GM23338 (cell line): ENCODE results near the gene TSC22D2. TPM values are rescaled to one million over a fixed set of nuclear protein-coding genes. Genes with fewer than 3 reads are reported as not detected.

Experiments used
- ATAC-seq: fragments of 200-7000 bp; cut with Tn5 transposase; 3 replicates; pipeline ENCODE4 v1.9.1; 2020
- DNase-seq: peaks from one replicate; pipeline ENCODE4 v3.0.0-alpha.2; 2015; ENCODE audit warnings: low spot score
- H2AFZ ChIP-seq: fragments of 200-600 bp; sonication (generic); 2 replicates; pipeline ENCODE4 v1.8.0; 2016; ENCODE audit warnings: antibody characterized with exemption, mild to moderate bottlenecking, moderate library complexity
- H3F3A ChIP-seq: fragments of 200-600 bp; sonication (generic); replicated peaks from 2 replicates; pipeline ENCODE4 v1.8.0; 2017; ENCODE audit warnings: antibody characterized with exemption, mixed run types, low read depth
- H3K27ac ChIP-seq: fragments of 200-600 bp; sonication (generic); 2 replicates; pipeline ENCODE4 v1.6.1; 2016; ENCODE audit warnings: low read depth
- H3K27me3 ChIP-seq: fragments of 200-600 bp; sonication (generic); 2 replicates; pipeline ENCODE4 v1.8.0; 2016; ENCODE audit warnings: mild to moderate bottlenecking, mixed run types, moderate library complexity; ENCODE audit not compliant: insufficient read depth
- H3K36me3 ChIP-seq: fragments of 200-600 bp; sonication (generic); 2 replicates; pipeline ENCODE4 v1.8.0; 2016; ENCODE audit warnings: mild to moderate bottlenecking; ENCODE audit not compliant: insufficient read depth
- H3K4me1 ChIP-seq: fragments of 200-600 bp; sonication (generic); 2 replicates; pipeline ENCODE4 v1.8.0; 2016; ENCODE audit warnings: mild to moderate bottlenecking, moderate library complexity; ENCODE audit not compliant: insufficient read depth
- H3K4me2 ChIP-seq: fragments of 200-600 bp; sonication (generic); 2 replicates; pipeline ENCODE4 v1.7.1; 2017; ENCODE audit warnings: mixed run types
- H3K4me3 ChIP-seq: fragments of 200-600 bp; sonication (generic); 2 replicates; pipeline ENCODE4 v1.6.1; 2016; ENCODE audit warnings: mixed run types
- H3K79me2 ChIP-seq: fragments of 200-600 bp; sonication (generic); replicated peaks from 2 replicates; pipeline ENCODE4 v1.8.0; 2017; ENCODE audit warnings: mild to moderate bottlenecking; ENCODE audit not compliant: insufficient read depth
- H3K9me2 ChIP-seq: fragments of 200-600 bp; sonication (generic); 2 replicates; pipeline ENCODE4 v1.8.0; 2017; ENCODE audit not compliant: insufficient read depth
- H4K20me1 ChIP-seq: fragments of 200-600 bp; sonication (generic); replicated peaks from 2 replicates; pipeline ENCODE4 v1.8.0; 2017; ENCODE audit warnings: mild to moderate bottlenecking; ENCODE audit not compliant: insufficient read depth
- H3K27ac Mint-ChIP-seq: 2 replicates; pipeline ENCODE4 v1.8.0; 2020; ENCODE audit warnings: inconsistent platforms, mild to moderate bottlenecking, moderate library complexity, mixed read lengths
- H3K27me3 Mint-ChIP-seq: 3 replicates; pipeline ENCODE4 v1.8.0; 2022; ENCODE audit warnings: low read depth, mild to moderate bottlenecking, moderate library complexity, mixed read lengths, inconsistent platforms; ENCODE audit not compliant: insufficient read depth, poor library complexity
- H3K36me3 Mint-ChIP-seq: 3 replicates; pipeline ENCODE4 v1.8.0; 2021; ENCODE audit warnings: low read depth, mild to moderate bottlenecking, inconsistent platforms, moderate library complexity, mixed read lengths
- H3K4me1 Mint-ChIP-seq: 3 replicates; pipeline ENCODE4 v1.8.0; 2020; ENCODE audit warnings: mild to moderate bottlenecking, inconsistent platforms, mixed read lengths
- H3K4me3 Mint-ChIP-seq: 3 replicates; pipeline ENCODE4 v1.8.0; 2021; ENCODE audit warnings: moderate library complexity, mild to moderate bottlenecking, inconsistent platforms, mixed read lengths
- H3K9me3 Mint-ChIP-seq: 3 replicates; pipeline ENCODE4 v1.8.0; 2020; ENCODE audit warnings: moderate library complexity, mild to moderate bottlenecking, inconsistent platforms, mixed read lengths
- CREB1 ChIP-seq: fragments of 250-450 bp; sonication (Bioruptor Pico); IDR thresholded peaks from 2 replicates; pipeline ENCODE4 v1.5.0; 2020; ENCODE audit warnings: low read depth, mild to moderate bottlenecking, moderate library complexity
- EZH2 ChIP-seq: fragments of 200-600 bp; sonication (generic); IDR thresholded peaks from one replicate; pipeline ENCODE4 v1.8.0; 2017; ENCODE audit warnings: antibody characterized with exemption, mild to moderate bottlenecking, low read depth; ENCODE audit not compliant: unreplicated experiment
- EZH2phosphoT487 ChIP-seq: fragments of 200-600 bp; sonication (generic); IDR thresholded peaks from one replicate; pipeline ENCODE4 v1.8.1; 2018; ENCODE audit warnings: antibody characterized with exemption; ENCODE audit not compliant: unreplicated experiment
- NANOG ChIP-seq: IDR thresholded peaks from 2 replicates; pipeline ENCODE4 v1.6.1; 2016; ENCODE audit warnings: antibody characterized with exemption, borderline replicate concordance
- POLR2AphosphoS5 ChIP-seq: IDR thresholded peaks from 2 replicates; pipeline ENCODE4 v1.6.1; 2016; ENCODE audit warnings: antibody characterized with exemption, low read depth
- STAT1 ChIP-seq: IDR thresholded peaks from one replicate; pipeline ENCODE4 v1.6.1; 2016; ENCODE audit warnings: antibody characterized with exemption; ENCODE audit not compliant: unreplicated experiment
- long read RNA-seq: library from polyadenylated mRNA; unstranded; transcript quantifications from one replicate; pipeline ENCODE4 v2.0.0, GENCODE V29; 2020; ENCODE audit not compliant: unreplicated experiment
- polyA plus RNA-seq: library from polyadenylated mRNA; unstranded; fragments of >200 nt; fragmentation: Nextera tagmentation; extraction: Ambion mirVana; gene quantifications from 2 replicates; pipeline ENCODE4 v1.2.1, GENCODE V29; 2016
- total RNA-seq: library from RNA; depleted of rRNA; stranded (reverse); fragments of >200 nt; shearing (Covaris generic); gene quantifications from 2 replicates; pipeline ENCODE4 v1.2.3, GENCODE V29; 2014; rRNA removed
- TF ChIP-seq, protein P1 (sequence below), 2 experiments: fragments of 200-600 bp in 1 of 2; sonication (generic) in 1 of 2; conservative IDR thresholded peaks; 2 replicates each; pipeline versions ENCODE4 v1.5.1 to v1.6.1; 2016 to 2017; ENCODE audit warnings: antibody characterized with exemption in 2 of 2, low read depth in 2 of 2, mild to moderate bottlenecking in 2 of 2, moderate library complexity in 1 of 2
- TF ChIP-seq, protein P2 (sequence below): IDR thresholded peaks from one replicate; pipeline ENCODE4 v1.6.1; 2018; ENCODE audit warnings: antibody characterized with exemption; ENCODE audit not compliant: unreplicated experiment

The TSC22D2 gene
- total RNA-seq (18.6 and 23.3 TPM in 2 replicates), polyA plus RNA-seq (33.8 and 34.2 TPM in 2 replicates)
- long read RNA-seq, partial matches to known transcripts, result 0 of 4 reads
- long read RNA-seq, other reads (novel, unspliced or antisense), result 2 of 4 reads

DNA sequence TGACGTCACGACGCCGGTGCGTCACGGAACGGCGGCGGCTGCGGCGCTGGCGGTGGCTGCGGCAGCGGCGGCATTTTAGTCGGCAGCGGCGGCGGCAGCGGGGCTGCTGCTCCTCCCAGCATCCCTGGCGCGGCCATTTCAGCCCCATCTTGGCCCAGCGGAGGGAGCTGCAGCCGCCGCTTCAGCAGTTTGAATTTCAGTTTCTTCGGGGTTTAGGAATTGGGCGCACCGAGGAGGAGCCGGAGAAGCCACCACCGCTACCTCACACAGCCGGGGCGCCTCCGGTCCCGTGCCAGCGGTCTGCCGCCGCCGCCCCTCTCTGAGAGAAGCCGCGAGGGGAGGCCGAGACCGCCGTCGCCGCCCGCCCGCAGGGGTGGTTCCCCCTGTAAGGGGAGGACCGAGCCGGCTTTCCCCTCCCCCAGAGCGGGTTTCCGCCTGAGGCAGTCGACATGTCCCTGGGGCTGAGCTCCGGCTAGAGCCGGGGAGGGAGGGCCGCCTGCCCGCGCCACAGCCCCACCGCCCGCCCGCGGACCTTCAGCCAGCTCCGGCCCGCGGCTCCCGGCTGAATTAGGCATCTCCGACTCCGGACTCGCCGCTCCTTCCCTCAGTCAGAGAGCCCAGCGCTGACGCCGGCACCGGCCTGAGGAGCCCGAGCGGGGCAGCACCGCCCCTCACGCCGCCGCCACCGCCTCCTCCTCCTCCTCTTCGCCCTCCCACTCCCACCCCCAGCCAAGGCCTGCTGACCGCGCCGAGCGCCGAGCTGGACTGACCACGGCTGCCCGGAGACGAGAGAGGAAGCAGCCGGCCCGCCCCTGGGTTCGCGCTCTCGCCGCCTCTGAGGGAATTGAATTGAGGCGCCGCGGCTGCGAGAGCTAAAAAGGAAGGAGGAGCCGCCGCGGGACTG is at the start of gene TSC22D2:
Gene TSC22D2 (plus strand): TSS at position 78 of the 904 bp plus-strand sequence. CDS start 1,053 bp downstream, outside the sequence.
- H3K9me3 Mint-ChIP-seq, result no peaks in the 10 kb centered on the region
- Histone ChIP-seq H3K27me3 (no peaks in the 10 kb centered on the region), H4K20me1 (peaks cover 29% of the 10 kb centered on the region), H3F3A (0 out of 2 replicates have a peak, but pooled peaks cover 3% of the 10 kb centered on the region), H3K79me2 (peaks cover 38% of the 10 kb centered on the region), H3K4me2 (peak within 1 kb of the TSS; percentile 95), H3K4me1 (peaks cover 33% of the 10 kb centered on the region), H3K27ac (peak within 1 kb of the TSS; percentile 98), H3K36me3 (no peaks in the 10 kb centered on the region), H2AFZ (peak within 1 kb of the TSS; percentile 85), H3K9me2 (no peaks in the 10 kb centered on the region), H3K4me3 (peak within 1 kb of the TSS; percentile 77)
- peak; percentile 94 for DNase-seq
- H3K36me3 Mint-ChIP-seq, result peaks cover 15% of the 10 kb centered on the region
- peaks cover 37% of the 10 kb centered on the region; the same call in 2 of the 3 replicates for H3K4me1 Mint-ChIP-seq
- H3K4me3 Mint-ChIP-seq, result peak within 1 kb of the TSS; percentile 78
- H3K27ac Mint-ChIP-seq, result peak within 1 kb of the TSS; percentile 98
- peak; percentile 54 for ATAC-seq
- TF ChIP-seq POLR2AphosphoS5 (peak; percentile 87), NANOG (no peak), CREB1 (CRISPR knock-in tag) (peak; percentile 99)
- TF ChIP-seq, protein P1, sequence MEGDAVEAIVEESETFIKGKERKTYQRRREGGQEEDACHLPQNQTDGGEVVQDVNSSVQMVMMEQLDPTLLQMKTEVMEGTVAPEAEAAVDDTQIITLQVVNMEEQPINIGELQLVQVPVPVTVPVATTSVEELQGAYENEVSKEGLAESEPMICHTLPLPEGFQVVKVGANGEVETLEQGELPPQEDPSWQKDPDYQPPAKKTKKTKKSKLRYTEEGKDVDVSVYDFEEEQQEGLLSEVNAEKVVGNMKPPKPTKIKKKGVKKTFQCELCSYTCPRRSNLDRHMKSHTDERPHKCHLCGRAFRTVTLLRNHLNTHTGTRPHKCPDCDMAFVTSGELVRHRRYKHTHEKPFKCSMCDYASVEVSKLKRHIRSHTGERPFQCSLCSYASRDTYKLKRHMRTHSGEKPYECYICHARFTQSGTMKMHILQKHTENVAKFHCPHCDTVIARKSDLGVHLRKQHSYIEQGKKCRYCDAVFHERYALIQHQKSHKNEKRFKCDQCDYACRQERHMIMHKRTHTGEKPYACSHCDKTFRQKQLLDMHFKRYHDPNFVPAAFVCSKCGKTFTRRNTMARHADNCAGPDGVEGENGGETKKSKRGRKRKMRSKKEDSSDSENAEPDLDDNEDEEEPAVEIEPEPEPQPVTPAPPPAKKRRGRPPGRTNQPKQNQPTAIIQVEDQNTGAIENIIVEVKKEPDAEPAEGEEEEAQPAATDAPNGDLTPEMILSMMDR (conservative IDR thresholded peaks at IDR 0.05; ENCODE audit: low read depth in 2 of 2), result 0 out of 4 replicates have a peak, but pooled peaks have one; percentile 7 to 14
- peaks cover 7% of the 10 kb centered on the region for H3K27me3 Mint-ChIP-seq

DNA sequence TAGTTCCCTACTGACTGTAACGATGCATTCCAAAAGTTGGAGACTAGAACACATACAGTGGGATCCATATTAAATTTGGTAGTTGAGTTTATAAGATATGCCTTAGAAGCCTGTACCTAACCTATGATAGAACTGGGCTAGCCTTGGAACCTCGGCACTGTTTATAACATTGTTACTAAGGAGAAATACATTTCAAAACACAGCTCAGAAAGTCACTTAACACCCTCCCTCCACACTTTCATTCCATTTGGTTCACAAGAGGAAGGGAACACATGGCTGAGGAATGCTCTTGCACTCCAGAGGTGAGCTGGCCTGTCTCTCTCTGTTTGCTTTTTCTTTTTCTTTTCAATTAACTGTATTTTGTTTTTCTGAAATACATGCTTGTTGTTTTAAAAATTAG is 48.7 kb upstream of the TSC22D2 start:
- ATAC-seq (peak; percentile 54; the same call in 2 of the 3 replicates), DNase-seq (peak; percentile 47)
- no peaks in the 10 kb centered on the region for H3K36me3 Mint-ChIP-seq
- no peaks in the 10 kb centered on the region for H3K79me2 ChIP-seq
- H3K9me2 ChIP-seq, result peaks cover 9% of the 10 kb centered on the region; the same call in 1 of the 2 replicates
- H3K4me1 ChIP-seq, result peaks cover 6% of the 10 kb centered on the region; the same call in 1 of the 2 replicates
- H3K4me2 ChIP-seq, result no peak overlapping the region
- no peak overlapping the region for H2AFZ ChIP-seq
- no peaks in the 10 kb centered on the region for H4K20me1 ChIP-seq
- H3K36me3 ChIP-seq, result no peaks in the 10 kb centered on the region
- no peak overlapping the region; the same call in 1 of the 2 replicates for H3K27ac Mint-ChIP-seq
- H3K4me3 Mint-ChIP-seq, result no peak overlapping the region
- H3K27me3 Mint-ChIP-seq, result no peaks in the 10 kb centered on the region
- H3F3A ChIP-seq, result no peaks in the 10 kb centered on the region
- H3K27me3 ChIP-seq, result no peaks in the 10 kb centered on the region
- H3K27ac ChIP-seq, result no peak overlapping the region
- no peaks in the 10 kb centered on the region for H3K9me3 Mint-ChIP-seq
- H3K4me1 Mint-ChIP-seq, result peaks cover 11% of the 10 kb centered on the region
- H3K4me3 ChIP-seq, result no peak overlapping the region
- no peak for TF ChIP-seq STAT1
- no peak for TF ChIP-seq POLR2AphosphoS5
- TF ChIP-seq, protein P1 (conservative IDR thresholded peaks at IDR 0.05; ENCODE audit: low read depth in 2 of 2), result no peak
- no peak for TF ChIP-seq EZH2phosphoT487
- TF ChIP-seq EZH2, result no peak
- no peak for TF ChIP-seq CREB1 (CRISPR knock-in tag)
- TF ChIP-seq, protein P2, sequence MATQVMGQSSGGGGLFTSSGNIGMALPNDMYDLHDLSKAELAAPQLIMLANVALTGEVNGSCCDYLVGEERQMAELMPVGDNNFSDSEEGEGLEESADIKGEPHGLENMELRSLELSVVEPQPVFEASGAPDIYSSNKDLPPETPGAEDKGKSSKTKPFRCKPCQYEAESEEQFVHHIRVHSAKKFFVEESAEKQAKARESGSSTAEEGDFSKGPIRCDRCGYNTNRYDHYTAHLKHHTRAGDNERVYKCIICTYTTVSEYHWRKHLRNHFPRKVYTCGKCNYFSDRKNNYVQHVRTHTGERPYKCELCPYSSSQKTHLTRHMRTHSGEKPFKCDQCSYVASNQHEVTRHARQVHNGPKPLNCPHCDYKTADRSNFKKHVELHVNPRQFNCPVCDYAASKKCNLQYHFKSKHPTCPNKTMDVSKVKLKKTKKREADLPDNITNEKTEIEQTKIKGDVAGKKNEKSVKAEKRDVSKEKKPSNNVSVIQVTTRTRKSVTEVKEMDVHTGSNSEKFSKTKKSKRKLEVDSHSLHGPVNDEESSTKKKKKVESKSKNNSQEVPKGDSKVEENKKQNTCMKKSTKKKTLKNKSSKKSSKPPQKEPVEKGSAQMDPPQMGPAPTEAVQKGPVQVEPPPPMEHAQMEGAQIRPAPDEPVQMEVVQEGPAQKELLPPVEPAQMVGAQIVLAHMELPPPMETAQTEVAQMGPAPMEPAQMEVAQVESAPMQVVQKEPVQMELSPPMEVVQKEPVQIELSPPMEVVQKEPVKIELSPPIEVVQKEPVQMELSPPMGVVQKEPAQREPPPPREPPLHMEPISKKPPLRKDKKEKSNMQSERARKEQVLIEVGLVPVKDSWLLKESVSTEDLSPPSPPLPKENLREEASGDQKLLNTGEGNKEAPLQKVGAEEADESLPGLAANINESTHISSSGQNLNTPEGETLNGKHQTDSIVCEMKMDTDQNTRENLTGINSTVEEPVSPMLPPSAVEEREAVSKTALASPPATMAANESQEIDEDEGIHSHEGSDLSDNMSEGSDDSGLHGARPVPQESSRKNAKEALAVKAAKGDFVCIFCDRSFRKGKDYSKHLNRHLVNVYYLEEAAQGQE, result no peak
